MG63 (cell line): ENCODE results near the gene AHCYL1. TPM values are rescaled to one million over a fixed set of nuclear protein-coding genes. Genes with fewer than 3 reads are reported as not detected.

Source experiments
- DNase-seq: peaks from one replicate; pipeline ENCODE4 v3.0.0-alpha.2; 2020
- H3K27me3 ChIP-seq: fragments of 250-450 bp; sonication (Bioruptor Pico); 2 replicates; pipeline ENCODE4 v1.5.1; 2020; ENCODE audit warnings: mild to moderate bottlenecking, moderate library complexity
- H3K36me3 ChIP-seq: fragments of 250-450 bp; sonication (Bioruptor Pico); 2 replicates; pipeline ENCODE4 v1.5.1; 2020; ENCODE audit warnings: mild to moderate bottlenecking, moderate library complexity
- H3K4me3 ChIP-seq: fragments of 250-450 bp; sonication (Bioruptor Pico); 2 replicates; pipeline ENCODE4 v1.5.1; 2020; ENCODE audit warnings: mild to moderate bottlenecking, moderate library complexity
- H3K9me3 ChIP-seq: fragments of 250-450 bp; sonication (Bioruptor Pico); 2 replicates; pipeline ENCODE4 v1.5.1; 2020; ENCODE audit warnings: mild to moderate bottlenecking, moderate library complexity
- total RNA-seq: library from RNA; depleted of rRNA; stranded (reverse); fragments of >200 nt; shearing (Covaris generic); gene quantifications from 2 replicates; pipeline ENCODE4 v1.2.3, GENCODE V29; 2014; ENCODE audit warnings: low replicate concordance

Gene AHCYL1
- total RNA-seq, 1 experiment from 2014 or later: 55.4 TPM

DNA sequence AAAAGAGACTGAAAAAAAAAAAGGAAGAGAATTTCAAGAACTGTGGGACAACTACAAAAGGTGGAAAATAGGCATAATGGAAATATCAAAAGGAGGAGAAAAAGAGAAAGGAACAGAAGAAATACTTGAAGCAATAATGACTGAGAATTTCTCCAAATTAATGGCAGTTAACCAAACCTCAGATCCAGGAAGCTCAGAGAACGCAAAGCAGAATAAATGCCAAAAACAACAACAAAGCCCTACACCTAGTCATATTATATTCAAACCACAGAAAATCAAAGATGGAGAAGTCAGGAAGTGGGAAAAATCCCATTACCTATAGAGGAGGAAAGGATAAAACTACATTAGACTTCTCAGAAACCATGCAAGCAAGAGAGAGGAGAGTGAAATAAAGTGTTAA, 20.7 kb upstream of the AHCYL1 start:
- Histone ChIP-seq H3K36me3 (no peaks in the 10 kb centered on the region), H3K4me3 (no peak overlapping the region)
- DNase-seq: no peak

GRCh38 chr1:109969146-109969829, 15.3 kb upstream of the AHCYL1 start:
- peak; percentile 69 for DNase-seq
- Histone ChIP-seq H3K4me3 (no peak overlapping the region), H3K27me3 (no peaks in the 10 kb centered on the region), H3K9me3 (peaks cover 13% of the 10 kb centered on the region; the same call in 1 of the 2 replicates), H3K36me3 (no peaks in the 10 kb centered on the region)

More for the DNA sequence above, 20.7 kb upstream of the AHCYL1 start:
- H3K9me3 ChIP-seq: peaks cover 13% of the 10 kb centered on the region; the same call in 1 of the 2 replicates
- no peaks in the 10 kb centered on the region for H3K27me3 ChIP-seq

DNA sequence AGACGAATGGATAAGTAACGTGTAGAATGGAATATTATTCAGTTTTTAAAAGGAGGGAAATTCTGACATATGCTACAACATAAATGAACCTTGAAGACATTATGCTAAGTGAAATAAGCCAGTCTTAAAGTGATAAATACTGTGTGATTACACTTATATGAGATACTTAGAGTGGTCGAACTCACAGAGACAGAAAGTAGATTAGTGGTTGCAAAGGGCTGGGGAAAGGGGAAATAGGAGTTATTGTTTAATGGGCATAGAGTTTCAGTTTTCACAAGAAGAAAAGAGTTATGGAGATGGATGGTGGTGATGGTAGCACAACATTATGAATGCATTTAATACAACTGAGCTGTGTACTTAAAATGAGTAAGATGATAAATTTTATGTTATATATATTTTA, 14.7 kb upstream of the AHCYL1 start:
- Histone ChIP-seq H3K9me3 (peaks cover 12% of the 10 kb centered on the region; the same call in 1 of the 2 replicates), H3K27me3 (no peaks in the 10 kb centered on the region), H3K36me3 (no peaks in the 10 kb centered on the region), H3K4me3 (no peak overlapping the region)
- DNase-seq: no peak

DNA sequence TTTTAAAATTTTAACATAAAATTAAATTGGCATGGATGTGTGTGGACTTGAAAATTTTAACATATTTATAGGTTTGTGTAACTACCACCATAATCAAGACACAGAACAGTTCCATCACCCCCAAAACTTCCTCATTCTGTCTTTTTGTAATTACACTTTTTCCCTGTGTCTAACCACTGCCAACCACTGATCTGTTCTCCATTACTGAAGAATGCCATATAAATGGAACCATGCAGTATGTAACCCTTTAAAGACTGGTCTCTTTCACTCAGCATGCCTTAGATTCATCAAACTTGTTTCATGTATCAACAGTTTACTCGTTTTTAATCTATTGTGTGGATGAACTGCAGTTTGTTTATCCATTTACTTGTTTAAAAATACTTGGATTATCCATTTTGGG, 13.0 kb upstream of the AHCYL1 start:
- DNase-seq: no peak
- no peaks in the 10 kb centered on the region for H3K27me3 ChIP-seq
- H3K4me3 ChIP-seq: no peak overlapping the region
- peaks cover 3% of the 10 kb centered on the region; the same call in 1 of the 2 replicates for H3K9me3 ChIP-seq
- no peaks in the 10 kb centered on the region; the same call in 1 of the 2 replicates for H3K36me3 ChIP-seq

DNA sequence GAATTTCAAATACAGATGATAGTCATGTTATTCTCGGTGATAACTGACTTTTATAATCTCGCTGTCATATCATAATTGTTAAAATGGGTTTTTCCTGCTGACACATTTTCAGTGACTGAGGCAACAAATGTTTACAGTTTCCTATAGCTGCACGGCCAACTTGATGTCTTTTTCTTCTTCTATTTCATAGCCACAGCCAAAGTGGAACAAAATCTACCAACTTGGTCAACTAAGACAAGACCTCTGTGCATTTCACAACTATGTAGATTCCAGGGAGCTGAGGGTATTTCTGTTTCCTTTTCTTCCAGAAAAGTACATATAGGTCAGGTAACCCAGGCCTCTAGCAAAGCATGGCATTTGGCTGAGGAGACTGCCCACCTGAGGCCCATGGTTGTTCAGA, 10.4 kb upstream of the AHCYL1 start:
- Histone ChIP-seq H3K27me3 (no peaks in the 10 kb centered on the region), H3K36me3 (no peaks in the 10 kb centered on the region; the same call in 1 of the 2 replicates), H3K4me3 (no peak overlapping the region), H3K9me3 (no peaks in the 10 kb centered on the region)
- no peak for DNase-seq

DNA sequence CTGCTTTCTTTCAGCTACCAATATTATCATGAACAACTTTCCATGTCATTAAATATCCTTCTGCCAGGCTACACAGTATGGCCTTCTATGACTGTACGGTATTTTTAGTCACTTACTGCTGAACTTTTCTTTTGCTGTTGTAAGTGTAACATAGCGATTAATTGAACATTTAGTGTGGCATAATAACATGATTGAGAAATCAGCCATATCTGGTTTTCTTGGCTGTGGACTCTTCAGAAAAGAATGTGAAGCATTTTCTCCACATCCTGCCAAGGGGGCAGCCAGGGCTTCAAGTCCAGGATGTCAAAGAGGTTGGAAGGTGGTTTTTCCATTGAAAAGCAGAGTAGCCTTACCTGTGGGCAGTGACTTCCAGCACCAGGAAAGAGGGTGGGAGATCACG, 8.8 kb upstream of the AHCYL1 start:
- H3K27me3 ChIP-seq: no peaks in the 10 kb centered on the region
- H3K36me3 ChIP-seq: no peaks in the 10 kb centered on the region; the same call in 1 of the 2 replicates
- no peak overlapping the region for H3K4me3 ChIP-seq
- no peaks in the 10 kb centered on the region for H3K9me3 ChIP-seq
- peak; percentile 89 for DNase-seq

DNA sequence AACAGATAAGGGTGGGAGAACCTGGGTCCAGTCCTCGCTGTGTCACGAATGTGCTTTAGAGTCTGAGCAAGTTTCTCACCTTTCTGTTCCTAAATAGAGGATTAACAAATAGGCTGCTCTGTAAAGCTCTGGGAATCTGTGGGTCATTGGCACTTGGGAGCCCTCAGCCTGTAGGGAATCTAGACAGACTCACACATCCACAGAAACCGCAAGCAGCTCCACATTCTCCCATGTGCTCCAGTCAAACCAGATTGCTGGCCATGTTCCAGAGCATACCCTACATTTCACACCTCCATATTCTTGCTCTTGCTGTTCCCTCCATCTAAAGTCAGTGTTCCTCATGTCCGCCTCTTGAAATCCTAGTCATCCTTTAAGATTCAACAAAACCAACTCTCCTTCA, 7.8 kb upstream of the AHCYL1 start:
- Histone ChIP-seq H3K4me3 (no peak overlapping the region), H3K27me3 (no peaks in the 10 kb centered on the region), H3K36me3 (no peaks in the 10 kb centered on the region; the same call in 1 of the 2 replicates), H3K9me3 (no peaks in the 10 kb centered on the region)
- DNase-seq: no peak

- no peak for DNase-seq
- Histone ChIP-seq H3K27me3 (no peaks in the 10 kb centered on the region), H3K9me3 (no peaks in the 10 kb centered on the region), H3K36me3 (no peaks in the 10 kb centered on the region; the same call in 1 of the 2 replicates), H3K4me3 (no peak overlapping the region)
These were observed 7.3 kb upstream of the AHCYL1 start for GRCh38 chr1:109977225-109977624.

GRCh38 chr1:109977657-109978378, 6.7 kb upstream of the AHCYL1 start:
- DNase-seq: peak; percentile 23
- Histone ChIP-seq H3K4me3 (no peak overlapping the region), H3K27me3 (no peaks in the 10 kb centered on the region), H3K36me3 (no peaks in the 10 kb centered on the region; the same call in 1 of the 2 replicates), H3K9me3 (no peaks in the 10 kb centered on the region)

DNA sequence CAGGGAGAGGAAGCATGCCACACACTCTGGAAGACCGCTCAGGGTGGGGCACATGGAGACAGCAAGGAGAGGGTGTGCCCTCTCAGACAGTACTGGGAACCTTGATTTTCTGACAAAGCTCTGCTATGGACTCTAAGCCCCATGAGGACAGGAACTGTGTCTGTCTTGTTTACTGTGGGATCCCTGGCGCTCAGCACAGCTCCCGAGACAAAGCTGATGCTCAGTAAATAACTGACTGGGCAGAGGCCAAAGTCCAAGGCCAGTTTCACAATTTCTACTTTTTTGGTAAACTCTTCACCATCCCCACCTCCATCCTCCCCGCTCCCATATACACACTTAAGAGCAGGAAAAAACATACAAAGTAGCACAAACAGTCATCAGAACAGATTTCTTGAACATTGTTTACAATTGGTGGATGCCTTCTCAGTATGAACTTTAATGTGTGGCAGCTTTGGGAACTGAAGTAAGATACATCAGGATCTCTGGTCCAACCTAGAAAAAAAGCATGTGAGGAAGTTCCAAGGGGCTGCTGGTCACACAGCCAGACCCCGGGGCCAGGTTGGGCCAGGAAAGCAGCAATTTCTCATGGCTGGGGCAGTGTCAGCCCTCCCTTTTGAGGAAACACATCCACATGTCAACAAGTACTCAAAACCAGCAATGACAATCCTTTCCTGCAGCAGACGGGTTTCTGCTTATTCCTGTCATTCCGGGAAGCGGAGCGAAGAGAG, 5.6 kb upstream of the AHCYL1 start:
- H3K36me3 ChIP-seq: no peaks in the 10 kb centered on the region; the same call in 1 of the 2 replicates
- H3K9me3 ChIP-seq: no peaks in the 10 kb centered on the region
- peak; percentile 31 for DNase-seq
- H3K27me3 ChIP-seq: no peaks in the 10 kb centered on the region
- no peak overlapping the region for H3K4me3 ChIP-seq

- H3K27me3 ChIP-seq: no peaks in the 10 kb centered on the region
- H3K9me3 ChIP-seq: no peaks in the 10 kb centered on the region
- H3K36me3 ChIP-seq: no peaks in the 10 kb centered on the region; the same call in 1 of the 2 replicates
- DNase-seq: peak; percentile 99
- H3K4me3 ChIP-seq: no peak overlapping the region
These were observed 5.0 kb upstream of the AHCYL1 start for GRCh38 chr1:109979489-109980091.

- Histone ChIP-seq H3K9me3 (no peaks in the 10 kb centered on the region), H3K4me3 (no peak overlapping the region), H3K36me3 (peaks cover 5% of the 10 kb centered on the region), H3K27me3 (no peaks in the 10 kb centered on the region)
- DNase-seq: no peak
These were observed 4.1 kb upstream of the AHCYL1 start for GRCh38 chr1:109980324-109981003.

- DNase-seq: peak; percentile 79
- Histone ChIP-seq H3K36me3 (peaks cover 10% of the 10 kb centered on the region), H3K9me3 (no peaks in the 10 kb centered on the region), H3K4me3 (no peak overlapping the region), H3K27me3 (no peaks in the 10 kb centered on the region)
These were observed 3.6 kb upstream of the AHCYL1 start for GRCh38 chr1:109981004-109981335.

DNA sequence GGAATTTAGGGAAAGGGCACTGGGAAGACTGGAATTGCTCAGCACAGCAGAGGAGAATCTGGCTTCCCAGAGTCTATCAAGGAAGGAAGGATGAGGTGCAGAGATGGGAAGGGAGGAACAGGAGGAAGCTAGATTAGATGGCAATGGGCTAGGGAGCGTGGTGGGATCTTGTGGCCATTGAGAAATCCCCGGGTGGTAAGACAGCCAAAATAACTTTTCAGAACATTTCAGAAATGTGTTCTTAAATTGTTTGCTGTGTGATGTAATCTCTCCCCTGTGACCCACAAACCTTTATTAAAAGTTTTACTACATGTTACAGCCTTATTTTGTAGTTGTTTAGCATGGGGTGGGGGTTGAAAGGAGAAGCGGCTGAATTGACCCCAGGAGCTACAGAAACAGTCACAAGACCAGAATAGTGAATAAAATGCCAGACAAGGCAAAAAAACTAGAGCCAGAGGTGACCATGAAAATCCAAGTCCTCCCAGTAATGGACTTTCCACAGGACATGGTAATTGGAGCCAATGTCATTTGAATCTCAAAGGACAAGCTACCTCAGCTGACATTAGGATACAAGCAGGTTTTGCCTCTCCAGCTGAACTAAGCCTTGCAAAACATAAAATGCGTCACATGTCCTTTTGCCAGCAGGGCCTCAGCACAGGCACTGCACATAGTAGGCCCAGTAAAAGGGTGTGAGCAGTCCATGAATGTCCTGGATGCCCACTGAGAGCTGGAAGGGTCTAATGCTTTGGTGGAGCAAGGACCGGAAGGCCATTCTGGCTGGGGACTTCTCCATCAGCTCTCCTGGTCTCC, 980 bp upstream of the AHCYL1 start:
- Histone ChIP-seq H3K9me3 (peaks cover 4% of the 10 kb centered on the region; the same call in 1 of the 2 replicates), H3K4me3 (no peak overlapping the region), H3K27me3 (no peaks in the 10 kb centered on the region), H3K36me3 (peaks cover 36% of the 10 kb centered on the region)
- no peak for DNase-seq

DNA sequence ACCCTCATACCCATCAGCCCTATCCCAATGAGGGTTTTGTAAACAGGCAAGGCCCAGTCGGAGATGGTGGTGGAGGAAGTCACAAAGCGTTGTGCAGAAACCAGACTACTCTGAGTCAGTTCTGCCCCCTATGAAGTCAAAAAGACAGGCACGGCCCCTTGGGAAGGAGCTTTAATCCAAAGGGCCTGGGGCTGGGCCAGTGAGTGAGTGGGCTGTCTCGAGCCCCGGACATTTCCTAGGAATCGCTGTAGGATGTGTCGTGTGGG, 442 bp upstream of the AHCYL1 start:
- peaks cover 4% of the 10 kb centered on the region; the same call in 1 of the 2 replicates for H3K9me3 ChIP-seq
- no peak for DNase-seq
- H3K36me3 ChIP-seq: peaks cover 42% of the 10 kb centered on the region
- no peaks in the 10 kb centered on the region for H3K27me3 ChIP-seq
- peak overlapping the region; percentile 89 for H3K4me3 ChIP-seq
